Measurements from ENCODE around the gene SPINT2. TPM values are rescaled to one million over a fixed set of nuclear protein-coding genes. Genes with fewer than 3 reads are reported as not detected.

SPINT2 gene
- total RNA-seq, 1 experiment from 2014 or later, result 442 TPM

DNA sequence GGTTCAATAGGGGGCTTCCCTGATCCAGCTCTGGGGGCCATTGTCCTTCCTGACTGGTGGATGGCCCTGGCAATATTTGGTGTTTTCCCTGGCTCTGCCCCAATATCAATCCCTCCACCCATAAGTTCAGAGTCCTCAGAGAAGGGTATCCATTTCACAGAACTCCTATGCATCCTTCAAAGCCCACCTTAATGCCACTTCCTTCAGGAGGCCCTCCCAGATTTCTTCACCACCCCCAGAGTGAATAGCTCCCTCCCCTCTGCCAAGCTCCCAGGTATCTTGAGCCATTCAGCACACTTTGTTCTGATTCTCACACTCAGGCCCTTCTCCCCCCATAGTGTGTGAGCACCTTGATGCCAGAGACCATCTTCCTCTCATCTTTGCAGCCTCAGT lies 13.9 kb upstream of the SPINT2 start:
- Histone ChIP-seq H3F3A (ENCODE audit: low read length, unreplicated experiment) (no peaks in the 10 kb centered on the region), H3K36me3 (ENCODE audit: low read depth, low read length) (no peaks in the 10 kb centered on the region), H3K27me3 (ENCODE audit: low read length) (no peaks in the 10 kb centered on the region), H3K4me3 (ENCODE audit: low read length) (no peak overlapping the region), H3K9me3 (ENCODE audit: low read length) (no peaks in the 10 kb centered on the region), H4K20me1 (ENCODE audit: low read length) (no peaks in the 10 kb centered on the region), H3K9me2 (replicated peaks; ENCODE audit: low read length) (no peaks in the 10 kb centered on the region), H3K4me1 (ENCODE audit: insufficient read depth, low read length) (peaks cover 4% of the 10 kb centered on the region; the same call in 1 of the 2 replicates), H3K4me2 (ENCODE audit: low read length) (no peak overlapping the region), H3K79me2 (ENCODE audit: low read length) (no peaks in the 10 kb centered on the region), H2AFZ (ENCODE audit: low read length) (no peak overlapping the region), H3K27ac (ENCODE audit: low read length) (no peak overlapping the region), H3K9ac (ENCODE audit: low read length) (no peak overlapping the region)
- TF ChIP-seq, protein P1, sequence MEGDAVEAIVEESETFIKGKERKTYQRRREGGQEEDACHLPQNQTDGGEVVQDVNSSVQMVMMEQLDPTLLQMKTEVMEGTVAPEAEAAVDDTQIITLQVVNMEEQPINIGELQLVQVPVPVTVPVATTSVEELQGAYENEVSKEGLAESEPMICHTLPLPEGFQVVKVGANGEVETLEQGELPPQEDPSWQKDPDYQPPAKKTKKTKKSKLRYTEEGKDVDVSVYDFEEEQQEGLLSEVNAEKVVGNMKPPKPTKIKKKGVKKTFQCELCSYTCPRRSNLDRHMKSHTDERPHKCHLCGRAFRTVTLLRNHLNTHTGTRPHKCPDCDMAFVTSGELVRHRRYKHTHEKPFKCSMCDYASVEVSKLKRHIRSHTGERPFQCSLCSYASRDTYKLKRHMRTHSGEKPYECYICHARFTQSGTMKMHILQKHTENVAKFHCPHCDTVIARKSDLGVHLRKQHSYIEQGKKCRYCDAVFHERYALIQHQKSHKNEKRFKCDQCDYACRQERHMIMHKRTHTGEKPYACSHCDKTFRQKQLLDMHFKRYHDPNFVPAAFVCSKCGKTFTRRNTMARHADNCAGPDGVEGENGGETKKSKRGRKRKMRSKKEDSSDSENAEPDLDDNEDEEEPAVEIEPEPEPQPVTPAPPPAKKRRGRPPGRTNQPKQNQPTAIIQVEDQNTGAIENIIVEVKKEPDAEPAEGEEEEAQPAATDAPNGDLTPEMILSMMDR (conservative IDR thresholded peaks at IDR 0.05; ENCODE audit: low read depth, low read length), result no peak
- no peak for TF ChIP-seq EZH2phosphoT487 (IDR thresholded peaks at IDR 0.05; ENCODE audit: borderline replicate concordance, low read length)
- TF ChIP-seq EZH2 (IDR thresholded peaks at IDR 0.05; ENCODE audit: low read length, unreplicated experiment), result no peak
- intact Hi-C loops (cut with micrococcal nuclease), result no loop called here
- DNase-seq (no peak), ATAC-seq (no peak)
- ChIA-PET CTCF (no interaction called here), POLR2A (ENCODE audit: unreplicated experiment) (interaction anchor here (0.6 kb wide), 1 partner anchor 28 kb away, joined by 8 read pairs; no protein-coding TSS in a partner anchor)
- BruUV-seq (replicated peaks), result no TSS peak

DNA sequence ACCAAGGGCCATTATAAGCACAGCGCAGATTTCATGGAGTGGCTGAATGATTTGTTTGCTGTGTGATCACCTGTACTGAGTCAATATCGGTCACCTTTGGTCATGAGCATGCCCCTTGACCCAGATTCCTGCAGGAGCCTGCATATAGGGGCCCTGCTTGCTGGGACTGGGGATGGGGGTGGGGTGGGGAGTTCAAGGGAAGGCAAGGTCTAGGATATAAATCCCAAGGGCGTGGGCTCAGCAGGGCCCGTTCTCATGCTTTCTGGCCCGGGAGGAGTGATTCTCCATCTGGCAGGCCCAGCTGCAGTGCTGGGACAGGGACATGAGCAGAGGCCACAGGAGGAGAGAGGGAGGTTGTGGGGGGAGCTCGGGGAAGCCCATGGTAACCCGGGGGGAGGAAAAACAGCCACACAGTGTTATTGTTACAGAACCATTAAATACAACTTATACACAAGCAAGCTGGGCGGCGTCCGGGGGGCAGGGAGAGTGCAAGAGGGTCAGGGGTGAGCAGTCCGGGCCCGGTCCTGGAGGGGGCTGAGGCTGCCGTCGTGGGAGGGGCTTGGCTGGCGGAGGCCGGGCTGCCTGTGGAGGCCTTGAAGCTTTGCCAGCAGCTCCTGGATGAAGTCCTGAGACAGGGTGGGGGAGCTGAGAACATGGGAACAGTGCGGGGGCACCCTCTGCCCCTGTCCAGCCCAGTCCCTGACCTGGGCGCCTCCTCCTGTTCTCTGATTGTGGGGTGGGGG lies 13.4 kb upstream of the SPINT2 start:
- ChIA-PET CTCF (no interaction called here), POLR2A (ENCODE audit: unreplicated experiment) (interaction anchor here (0.6 kb wide), 1 partner anchor 28 kb away, joined by 8 read pairs; no protein-coding TSS in a partner anchor)
- intact Hi-C loops (cut with micrococcal nuclease), result no loop called here
- Histone ChIP-seq H3K27me3 (ENCODE audit: low read length) (no peaks in the 10 kb centered on the region), H3K4me1 (ENCODE audit: insufficient read depth, low read length) (peaks cover 4% of the 10 kb centered on the region; the same call in 1 of the 2 replicates), H3K79me2 (ENCODE audit: low read length) (no peaks in the 10 kb centered on the region), H3K36me3 (ENCODE audit: low read depth, low read length) (no peaks in the 10 kb centered on the region), H3K4me3 (ENCODE audit: low read length) (no peak overlapping the region), H4K20me1 (ENCODE audit: low read length) (no peaks in the 10 kb centered on the region), H2AFZ (ENCODE audit: low read length) (no peak overlapping the region), H3K4me2 (ENCODE audit: low read length) (no peak overlapping the region), H3K9ac (ENCODE audit: low read length) (no peak overlapping the region), H3K9me2 (replicated peaks; ENCODE audit: low read length) (no peaks in the 10 kb centered on the region), H3F3A (ENCODE audit: low read length, unreplicated experiment) (no peaks in the 10 kb centered on the region), H3K9me3 (ENCODE audit: low read length) (no peaks in the 10 kb centered on the region), H3K27ac (ENCODE audit: low read length) (no peak overlapping the region)
- ATAC-seq (no peak; the same call in 1 of the 2 replicates), DNase-seq (no peak)
- TF ChIP-seq EZH2phosphoT487 (IDR thresholded peaks at IDR 0.05; ENCODE audit: borderline replicate concordance, low read length) (no peak), EZH2 (IDR thresholded peaks at IDR 0.05; ENCODE audit: low read length, unreplicated experiment) (no peak)
- TF ChIP-seq, protein P1 (conservative IDR thresholded peaks at IDR 0.05; ENCODE audit: low read depth, low read length), result no peak
- no TSS peak for BruUV-seq (replicated peaks)

DNA sequence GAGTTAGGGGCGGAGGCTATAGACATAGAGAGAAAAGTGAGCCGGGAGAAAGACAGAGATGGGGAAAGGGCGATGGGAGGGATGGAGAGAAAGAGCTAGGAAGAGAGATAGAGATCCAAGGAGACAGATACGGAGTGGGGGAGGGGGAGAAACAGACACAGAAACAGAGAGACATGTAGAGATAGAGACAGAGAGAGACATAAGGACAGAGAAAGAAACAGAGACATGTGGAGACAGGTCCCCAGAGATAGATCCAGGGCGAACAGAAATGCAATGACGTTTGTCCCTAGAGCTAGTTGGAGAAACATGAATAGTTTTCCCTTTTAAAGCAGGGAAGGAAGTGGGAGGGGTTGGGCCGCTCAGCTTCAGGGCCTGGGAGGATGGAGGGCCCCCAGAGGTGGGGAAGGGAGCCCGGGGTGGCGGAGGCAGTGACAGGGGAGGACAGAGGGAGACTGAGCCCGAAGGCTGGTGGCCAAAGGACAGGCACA lies 12.8 kb upstream of the SPINT2 start:
- BruUV-seq (replicated peaks), result no TSS peak
- TF ChIP-seq EZH2phosphoT487 (IDR thresholded peaks at IDR 0.05; ENCODE audit: borderline replicate concordance, low read length) (no peak), EZH2 (IDR thresholded peaks at IDR 0.05; ENCODE audit: low read length, unreplicated experiment) (no peak)
- TF ChIP-seq, protein P1 (conservative IDR thresholded peaks at IDR 0.05; ENCODE audit: low read depth, low read length), result no peak
- DNase-seq, result no peak
- no peaks in the 10 kb centered on the region for H3K36me3 ChIP-seq (ENCODE audit: low read depth, low read length)
- H2AFZ ChIP-seq (ENCODE audit: low read length), result no peak overlapping the region
- POLR2A ChIA-PET (ENCODE audit: unreplicated experiment), result no interaction called here
- H3K9ac ChIP-seq (ENCODE audit: low read length), result no peak overlapping the region
- CTCF ChIA-PET, result interaction anchor here (0.6 kb wide), 1 partner anchor 21 kb away, joined by 4 read pairs; no protein-coding TSS in a partner anchor
- H3K27me3 ChIP-seq (ENCODE audit: low read length), result no peaks in the 10 kb centered on the region
- no peak overlapping the region for H3K4me3 ChIP-seq (ENCODE audit: low read length)
- H4K20me1 ChIP-seq (ENCODE audit: low read length), result no peaks in the 10 kb centered on the region
- no peaks in the 10 kb centered on the region for H3K9me2 ChIP-seq (replicated peaks; ENCODE audit: low read length)
- H3K4me2 ChIP-seq (ENCODE audit: low read length), result no peak overlapping the region
- no peak overlapping the region for H3K27ac ChIP-seq (ENCODE audit: low read length)
- no peaks in the 10 kb centered on the region for H3K79me2 ChIP-seq (ENCODE audit: low read length)
- peaks cover 4% of the 10 kb centered on the region; the same call in 1 of the 2 replicates for H3K4me1 ChIP-seq (ENCODE audit: insufficient read depth, low read length)
- no peak for ATAC-seq
- H3K9me3 ChIP-seq (ENCODE audit: low read length), result no peaks in the 10 kb centered on the region
- intact Hi-C loops (cut with micrococcal nuclease), result no loop called here
- H3F3A ChIP-seq (ENCODE audit: low read length, unreplicated experiment), result no peaks in the 10 kb centered on the region
